ENCODE data around the gene GSK3A. TPM values are rescaled to one million over a fixed set of nuclear protein-coding genes. Genes with fewer than 3 reads are reported as not detected.
"Not testable (repeated sequence)": the region's sequence is repeated elsewhere in the genome, so short reads cannot be mapped to it uniquely, and the experiment has no call there.

The GSK3A gene
- total RNA-seq, 1 experiment from 2014 or later, result 25.0 TPM

DNA sequence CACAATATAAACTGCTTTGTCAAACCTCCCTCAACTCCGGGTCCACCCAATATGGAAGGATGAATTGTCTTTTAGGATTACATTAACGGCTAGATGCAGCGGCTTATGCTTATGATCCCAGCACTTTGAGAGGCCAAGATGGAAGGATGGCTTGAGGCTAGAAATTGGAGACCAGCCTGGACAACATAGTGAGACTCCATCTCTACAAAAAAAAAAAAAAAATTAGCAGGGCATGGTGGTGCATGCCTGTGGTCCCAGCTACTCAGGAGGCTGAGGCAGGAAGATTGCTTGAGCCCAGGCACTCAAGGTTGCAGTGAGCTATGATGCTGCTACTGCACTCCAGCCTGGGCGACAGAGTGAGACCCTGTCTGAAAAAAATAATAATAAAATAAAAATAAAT lies 23.7 kb upstream of the GSK3A start:
- CTCF ChIA-PET; H2AFZ ChIP-seq (ENCODE audit: low read length); ATAC-seq: not testable (repeated sequence)

DNA sequence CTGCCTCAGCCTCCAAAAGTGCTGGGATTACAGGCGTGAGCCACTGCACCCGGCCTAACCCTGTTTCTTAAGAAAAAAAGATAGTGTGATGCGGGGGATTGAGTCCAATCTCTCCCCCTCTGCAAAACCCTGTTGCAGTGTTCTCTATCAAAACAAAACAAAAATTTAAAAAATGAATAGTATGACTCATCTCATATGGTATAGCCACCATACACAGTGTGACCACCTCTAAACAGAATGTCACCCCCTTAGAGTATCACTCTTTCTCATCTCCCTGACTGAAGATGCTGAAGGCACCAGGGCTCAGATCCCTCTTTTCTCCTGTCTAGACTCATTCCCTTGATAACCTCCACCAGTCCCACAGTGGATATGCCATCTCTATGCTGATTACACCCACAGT lies 19.4 kb upstream of the GSK3A start:
- Histone ChIP-seq H2AFZ (ENCODE audit: low read length) (no peak overlapping the region), H3K27ac (ENCODE audit: low read length) (no peak overlapping the region), H3K4me1 (ENCODE audit: insufficient read depth, low read length) (no peaks in the 10 kb centered on the region), H3K9me3 (ENCODE audit: low read length) (no peaks in the 10 kb centered on the region), H3K79me2 (ENCODE audit: low read length) (no peaks in the 10 kb centered on the region), H3K27me3 (ENCODE audit: low read length) (no peaks in the 10 kb centered on the region), H3K4me2 (ENCODE audit: low read length) (no peak overlapping the region), H3K36me3 (ENCODE audit: low read depth, low read length) (no peaks in the 10 kb centered on the region), H4K20me1 (ENCODE audit: low read length) (no peaks in the 10 kb centered on the region), H3F3A (ENCODE audit: low read length, unreplicated experiment) (no peaks in the 10 kb centered on the region), H3K9ac (ENCODE audit: low read length) (no peak overlapping the region), H3K4me3 (ENCODE audit: low read length) (no peak overlapping the region), H3K9me2 (replicated peaks; ENCODE audit: low read length) (no peaks in the 10 kb centered on the region)
- TF ChIP-seq CTCF (conservative IDR thresholded peaks at IDR 0.05; ENCODE audit: low read depth, low read length), result no peak
- no peak for TF ChIP-seq EZH2phosphoT487 (IDR thresholded peaks at IDR 0.05; ENCODE audit: borderline replicate concordance, low read length)
- TF ChIP-seq EZH2 (IDR thresholded peaks at IDR 0.05; ENCODE audit: low read length, unreplicated experiment), result no peak
- intact Hi-C loops (cut with micrococcal nuclease), result no loop called here
- ATAC-seq, result no peak
- POLR2A ChIA-PET (ENCODE audit: unreplicated experiment), result interaction anchor here (0.8 kb wide), 1 partner anchor 9 kb away, joined by 7 read pairs; no protein-coding TSS in a partner anchor
- no TSS peak for BruUV-seq (replicated peaks)
- DNase-seq, result no peak
- CTCF ChIA-PET, result no interaction called here

More for the DNA sequence above, 23.7 kb upstream of the GSK3A start:
- Histone ChIP-seq H3K4me1 (ENCODE audit: insufficient read depth, low read length) (peaks cover 19% of the 10 kb centered on the region), H3K79me2 (ENCODE audit: low read length) (peaks cover 16% of the 10 kb centered on the region)
- H3F3A ChIP-seq (ENCODE audit: low read length, unreplicated experiment); H4K20me1 ChIP-seq (ENCODE audit: low read length); H3K9ac ChIP-seq (ENCODE audit: low read length); H3K9me3 ChIP-seq (ENCODE audit: low read length); BruUV-seq (replicated peaks); H3K4me3 ChIP-seq (ENCODE audit: low read length); POLR2A ChIA-PET (ENCODE audit: unreplicated experiment); DNase-seq; H3K4me2 ChIP-seq (ENCODE audit: low read length); intact Hi-C loops (cut with micrococcal nuclease); H3K9me2 ChIP-seq (replicated peaks; ENCODE audit: low read length); H3K36me3 ChIP-seq (ENCODE audit: low read depth, low read length); H3K27me3 ChIP-seq (ENCODE audit: low read length); H3K27ac ChIP-seq (ENCODE audit: low read length): not testable (repeated sequence)

- H4K20me1 ChIP-seq (ENCODE audit: low read length); H3K4me3 ChIP-seq (ENCODE audit: low read length); H3K9me2 ChIP-seq (replicated peaks; ENCODE audit: low read length); intact Hi-C loops (cut with micrococcal nuclease); H3K27me3 ChIP-seq (ENCODE audit: low read length); BruUV-seq (replicated peaks); H3K9ac ChIP-seq (ENCODE audit: low read length); POLR2A ChIA-PET (ENCODE audit: unreplicated experiment); DNase-seq; H3K4me2 ChIP-seq (ENCODE audit: low read length); H3K9me3 ChIP-seq (ENCODE audit: low read length); H3F3A ChIP-seq (ENCODE audit: low read length, unreplicated experiment); H3K4me1 ChIP-seq (ENCODE audit: insufficient read depth, low read length); H2AFZ ChIP-seq (ENCODE audit: low read length); H3K27ac ChIP-seq (ENCODE audit: low read length); H3K36me3 ChIP-seq (ENCODE audit: low read depth, low read length); CTCF ChIA-PET; ATAC-seq: not testable (repeated sequence)
- peaks cover 17% of the 10 kb centered on the region for H3K79me2 ChIP-seq (ENCODE audit: low read length)
Observed at GRCh38 chr19:42257842-42258241, 15.4 kb upstream of the GSK3A start.
